PC-3 (cell line): ENCODE data around the gene RRP9. TPM values are rescaled to one million over a fixed set of nuclear protein-coding genes. Genes with fewer than 3 reads are reported as not detected.

Experiments used
- ATAC-seq: fragments of 200-7000 bp; cut with Tn5 transposase; 2 replicates; pipeline ENCODE4 v1.9.1; 2020; ENCODE audit warnings: mild to moderate bottlenecking, moderate library complexity
- BruUV-seq: library from RNA; stranded (reverse); fragments of 400-500 nt; replicated peaks from 2 replicates; lab custom pipeline; 2021; lab: Mats Ljungman, UMichigan
- CTCF ChIA-PET: fragments of 300-600 bp; sonication (Branson Sonifier 250); formaldehyde crosslinking; loops from one replicate; lab custom pipeline; 2022; ENCODE audit warnings: antibody characterized with exemption; lab: Charles Lee
- POLR2A ChIA-PET: fragments of 300-600 bp; sonication (Branson Sonifier 250); formaldehyde crosslinking; loops from one replicate; lab custom pipeline; 2022; ENCODE audit warnings: antibody characterized with exemption; ENCODE audit not compliant: unreplicated experiment; lab: Charles Lee
- DNase-seq: peaks from one replicate; pipeline ENCODE4 v3.0.0-alpha.2; 2015
- H2AFZ ChIP-seq: fragments of 300-600 bp; sonication (generic); 2 replicates; pipeline ENCODE4 v1.6.0; 2016; ENCODE audit warnings: antibody characterized with exemption, low read length
- H3F3A ChIP-seq: fragments of 300-600 bp; sonication (generic); one replicate; pipeline ENCODE4 v1.6.0; 2017; ENCODE audit warnings: antibody characterized with exemption, low read length, control low read depth, mild to moderate bottlenecking; ENCODE audit not compliant: unreplicated experiment
- H3K27ac ChIP-seq: fragments of 300-600 bp; sonication (generic); 2 replicates; pipeline ENCODE4 v1.5.1; 2016; ENCODE audit warnings: mild to moderate bottlenecking, low read length
- H3K27me3 ChIP-seq: fragments of 300-600 bp; sonication (generic); 2 replicates; pipeline ENCODE4 v1.6.1; 2016; ENCODE audit warnings: low read length, mixed read lengths
- H3K36me3 ChIP-seq: fragments of 300-600 bp; sonication (generic); 2 replicates; pipeline ENCODE4 v1.6.1; 2016; ENCODE audit warnings: low read depth, mixed run types, low read length, mixed read lengths
- H3K4me1 ChIP-seq: fragments of 300-600 bp; sonication (generic); 2 replicates; pipeline ENCODE4 v1.5.1; 2016; ENCODE audit warnings: low read length; ENCODE audit not compliant: insufficient read depth
- H3K4me2 ChIP-seq: fragments of 300-600 bp; sonication (generic); 2 replicates; pipeline ENCODE4 v1.6.0; 2016; ENCODE audit warnings: low read length
- H3K4me3 ChIP-seq: fragments of 300-600 bp; sonication (generic); 2 replicates; pipeline ENCODE4 v1.5.1; 2016; ENCODE audit warnings: mild to moderate bottlenecking, low read length, mixed read lengths
- H3K79me2 ChIP-seq: fragments of 300-600 bp; sonication (generic); 2 replicates; pipeline ENCODE4 v1.6.1; 2017; ENCODE audit warnings: low read length, mixed read lengths
- H3K9ac ChIP-seq: fragments of 300-600 bp; sonication (generic); 2 replicates; pipeline ENCODE4 v1.6.0; 2016; ENCODE audit warnings: mild to moderate bottlenecking, low read length
- H3K9me2 ChIP-seq: fragments of 300-600 bp; sonication (generic); replicated peaks from 2 replicates; pipeline ENCODE4 v1.6.1; 2016; ENCODE audit warnings: mixed run types, low read length, mixed read lengths
- H3K9me3 ChIP-seq: fragments of 300-600 bp; sonication (generic); 2 replicates; pipeline ENCODE4 v1.6.1; 2016; ENCODE audit warnings: low read length, mixed read lengths
- H4K20me1 ChIP-seq: fragments of 300-600 bp; sonication (generic); 2 replicates; pipeline ENCODE4 v1.6.1; 2016; ENCODE audit warnings: low read length, mixed read lengths
- CTCF ChIP-seq: fragments of 300-600 bp; sonication (generic); conservative IDR thresholded peaks from 2 replicates; pipeline ENCODE4 v1.5.1; 2017; ENCODE audit warnings: antibody characterized with exemption, low read depth, mild to moderate bottlenecking, low read length
- EZH2 ChIP-seq: fragments of 300-600 bp; sonication (generic); IDR thresholded peaks from one replicate; pipeline ENCODE4 v1.6.1; 2017; ENCODE audit warnings: antibody characterized with exemption, mild to moderate bottlenecking, low read length; ENCODE audit not compliant: unreplicated experiment
- EZH2phosphoT487 ChIP-seq: fragments of 300-600 bp; sonication (generic); IDR thresholded peaks from 2 replicates; pipeline ENCODE4 v1.6.1; 2018; ENCODE audit warnings: mild to moderate bottlenecking, antibody characterized with exemption, low read length, borderline replicate concordance
- intact Hi-C: fragments of 100-400 bp; cut with micrococcal nuclease; formaldehyde crosslinking; loops from 2 replicates; pipeline ENCODE4 v1.9.0; 2023
- total RNA-seq: library from RNA; depleted of rRNA; stranded (reverse); fragments of >200 nt; gene quantifications from 2 replicates; pipeline ENCODE4 v1.2.3, GENCODE V29; 2014

RRP9 gene
- total RNA-seq, 1 experiment from 2014 or later, result 95.0 TPM

- CTCF ChIA-PET, result interaction anchor here (0.6 to 2.8 kb wide), 13 partner anchors 17 to 357 kb away, joined by 3 to 46 read pairs (median 3); partner anchors contain the start of genes ABHD14A, ABHD14B, ACY1 and POC1A
- intact Hi-C loops, result loop anchor here (5.0 kb wide), 1 partner anchor 269 kb away; the partner anchor contains the start of gene TEX264
- peak overlapping the region; percentile 22 for H3K27ac ChIP-seq
- ATAC-seq (peak; percentile 1; the same call in 1 of the 2 replicates), DNase-seq (no peak)
- H2AFZ ChIP-seq, result peak overlapping the region; percentile 52; the same call in 1 of the 2 replicates
- H3K4me3 ChIP-seq, result peak overlapping the region; percentile 92
- peak overlapping the region; percentile 85 for H3K4me2 ChIP-seq
- H3K9ac ChIP-seq, result peak overlapping the region; percentile 96
- POLR2A ChIA-PET, result interaction anchor here (0.5 to 1.2 kb wide), 2 partner anchors 42 to 303 kb away, joined by 3 to 6 read pairs; partner anchors contain the start of gene ACY1
- H3K36me3 ChIP-seq, result peaks cover 28% of the 10 kb centered on the region
- no peaks in the 10 kb centered on the region for H3K9me2 ChIP-seq
- peaks cover 40% of the 10 kb centered on the region for H3K79me2 ChIP-seq
- no peaks in the 10 kb centered on the region for H3F3A ChIP-seq
- peaks cover 28% of the 10 kb centered on the region for H4K20me1 ChIP-seq
- TF ChIP-seq EZH2phosphoT487 (no peak), EZH2 (no peak), CTCF (no peak)
- no TSS peak for BruUV-seq
- H3K4me1 ChIP-seq, result peaks cover 33% of the 10 kb centered on the region
- no peaks in the 10 kb centered on the region for H3K9me3 ChIP-seq
- no peaks in the 10 kb centered on the region for H3K27me3 ChIP-seq
Observed at GRCh38 chr3:51941463-51941797, 274 bp downstream of the RRP9 start.

- peak overlapping the region; percentile 22 for H3K27ac ChIP-seq
- TF ChIP-seq EZH2phosphoT487, result no peak
- no peak for TF ChIP-seq CTCF
- no peak for TF ChIP-seq EZH2
- no peaks in the 10 kb centered on the region for H3K27me3 ChIP-seq
- peaks cover 33% of the 10 kb centered on the region for H3K36me3 ChIP-seq
- peak overlapping the region; percentile 92 for H3K4me3 ChIP-seq
- POLR2A ChIA-PET, result interaction anchor here (0.5 to 1.2 kb wide), 2 partner anchors 42 to 303 kb away, joined by 3 to 6 read pairs; partner anchors contain the start of gene ACY1
- BruUV-seq, result TSS peak; percentile 42
- DNase-seq (no peak), ATAC-seq (no peak)
- H3F3A ChIP-seq, result no peaks in the 10 kb centered on the region
- H3K9me2 ChIP-seq, result no peaks in the 10 kb centered on the region
- H3K4me2 ChIP-seq, result peak overlapping the region; percentile 85
- no peaks in the 10 kb centered on the region for H3K9me3 ChIP-seq
- H4K20me1 ChIP-seq, result peaks cover 28% of the 10 kb centered on the region
- intact Hi-C loops, result loop anchor here (5.0 kb wide), 1 partner anchor 269 kb away; the partner anchor contains the start of gene TEX264
- CTCF ChIA-PET, result interaction anchor here (0.6 to 2.8 kb wide), 12 partner anchors 16 to 356 kb away, joined by 3 to 46 read pairs (median 3); partner anchors contain the start of genes ABHD14A, ABHD14B, ACY1 and POC1A
- H3K9ac ChIP-seq, result peak overlapping the region; percentile 96
- H3K4me1 ChIP-seq, result peaks cover 33% of the 10 kb centered on the region
- H2AFZ ChIP-seq, result no peak overlapping the region; the same call in 1 of the 2 replicates
- H3K79me2 ChIP-seq, result peaks cover 40% of the 10 kb centered on the region
Observed at GRCh38 chr3:51940648-51941462, 849 bp downstream of the RRP9 start.
